Measurements from ENCODE around the gene SHMT2. TPM values are rescaled to one million over a fixed set of nuclear protein-coding genes. Genes with fewer than 3 reads are reported as not detected.
"Not testable (repeated sequence)": the region's sequence is repeated elsewhere in the genome, so short reads cannot be mapped to it uniquely, and the experiment has no call there.

Gene SHMT2
- total RNA-seq, 1 experiment from 2014 or later: 227 TPM

DNA sequence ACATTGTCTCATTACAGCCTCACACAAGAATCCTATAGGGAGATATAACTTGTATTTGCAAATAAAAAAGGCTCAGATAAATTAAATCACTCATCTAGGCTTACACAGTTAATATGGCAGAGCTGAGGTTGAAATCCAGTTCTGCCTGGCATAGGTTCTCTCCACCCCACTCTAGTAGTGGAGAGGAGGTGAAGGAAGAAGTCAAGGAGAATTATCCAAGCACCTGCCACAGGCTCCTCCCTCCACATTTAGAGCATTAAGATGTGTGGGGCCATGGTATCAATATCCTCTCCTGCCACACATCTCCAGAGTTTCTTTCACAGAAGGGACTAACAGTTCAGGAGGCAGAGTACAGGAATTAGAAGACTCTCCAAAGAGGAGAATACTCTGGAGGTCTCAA lies 44.0 kb downstream of the SHMT2 start:
- TF ChIP-seq EZH2 (IDR thresholded peaks at IDR 0.05; ENCODE audit: low read depth): no peak
- TF ChIP-seq, protein P1, sequence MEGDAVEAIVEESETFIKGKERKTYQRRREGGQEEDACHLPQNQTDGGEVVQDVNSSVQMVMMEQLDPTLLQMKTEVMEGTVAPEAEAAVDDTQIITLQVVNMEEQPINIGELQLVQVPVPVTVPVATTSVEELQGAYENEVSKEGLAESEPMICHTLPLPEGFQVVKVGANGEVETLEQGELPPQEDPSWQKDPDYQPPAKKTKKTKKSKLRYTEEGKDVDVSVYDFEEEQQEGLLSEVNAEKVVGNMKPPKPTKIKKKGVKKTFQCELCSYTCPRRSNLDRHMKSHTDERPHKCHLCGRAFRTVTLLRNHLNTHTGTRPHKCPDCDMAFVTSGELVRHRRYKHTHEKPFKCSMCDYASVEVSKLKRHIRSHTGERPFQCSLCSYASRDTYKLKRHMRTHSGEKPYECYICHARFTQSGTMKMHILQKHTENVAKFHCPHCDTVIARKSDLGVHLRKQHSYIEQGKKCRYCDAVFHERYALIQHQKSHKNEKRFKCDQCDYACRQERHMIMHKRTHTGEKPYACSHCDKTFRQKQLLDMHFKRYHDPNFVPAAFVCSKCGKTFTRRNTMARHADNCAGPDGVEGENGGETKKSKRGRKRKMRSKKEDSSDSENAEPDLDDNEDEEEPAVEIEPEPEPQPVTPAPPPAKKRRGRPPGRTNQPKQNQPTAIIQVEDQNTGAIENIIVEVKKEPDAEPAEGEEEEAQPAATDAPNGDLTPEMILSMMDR (conservative IDR thresholded peaks at IDR 0.05): no peak
- BruUV-seq (replicated peaks): no TSS peak
- ChIA-PET POLR2A (ENCODE audit: unreplicated experiment) (no interaction called here), CTCF (no interaction called here)
- Histone ChIP-seq H3K4me1 (replicated peaks; ENCODE audit: insufficient read depth) (no peaks in the 10 kb centered on the region), H3K36me3 (ENCODE audit: low read depth) (0 out of 2 replicates have a peak, but pooled peaks cover 6% of the 10 kb centered on the region), H3F3A (ENCODE audit: insufficient read depth, low read depth) (no peaks in the 10 kb centered on the region), H3K4me2 (no peak overlapping the region), H4K20me1 (ENCODE audit: insufficient read depth) (no peaks in the 10 kb centered on the region), H3K4me3 (no peak overlapping the region), H3K27ac (no peak overlapping the region), H3K79me2 (ENCODE audit: low read depth) (no peaks in the 10 kb centered on the region), H2AFZ (no peak overlapping the region), H3K9me3 (ENCODE audit: insufficient read depth, low read depth) (no peaks in the 10 kb centered on the region), H3K9me2 (ENCODE audit: insufficient read depth) (no peaks in the 10 kb centered on the region), H3K27me3 (ENCODE audit: insufficient read depth, low read depth) (no peaks in the 10 kb centered on the region)
- intact Hi-C loops (cut with micrococcal nuclease; ENCODE audit: unreplicated experiment): no loop called here
- no peak for DNase-seq

DNA sequence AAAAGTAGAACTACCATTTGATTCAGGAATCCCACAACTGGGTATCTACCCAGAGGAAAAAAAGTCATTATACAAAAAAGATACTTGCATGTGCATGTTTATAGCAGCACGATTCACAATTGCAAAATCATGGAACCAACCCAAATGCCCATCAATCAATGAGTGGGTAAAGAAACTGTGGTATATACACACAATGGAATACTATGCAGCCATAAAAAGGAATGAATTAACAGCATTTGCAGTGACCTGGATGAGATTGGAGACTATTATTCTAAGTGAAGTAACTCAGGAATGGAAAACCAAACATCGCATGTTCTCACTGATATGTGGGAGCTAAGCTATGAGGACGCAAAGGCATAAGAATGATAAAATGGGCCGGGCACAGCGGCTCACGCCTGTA lies 46.7 kb downstream of the SHMT2 start:
- CTCF ChIA-PET: interaction anchor here (0.5 to 1.5 kb wide), 5 partner anchors 148 to 317 kb away, joined by 3 to 5 read pairs (median 4); partner anchors contain the start of gene LRP1
- POLR2A ChIA-PET (ENCODE audit: unreplicated experiment); DNase-seq; H3K27me3 ChIP-seq (ENCODE audit: insufficient read depth, low read depth); H2AFZ ChIP-seq; H3K4me2 ChIP-seq; H3K9me3 ChIP-seq (ENCODE audit: insufficient read depth, low read depth); H4K20me1 ChIP-seq (ENCODE audit: insufficient read depth); H3K4me3 ChIP-seq; H3K9me2 ChIP-seq (ENCODE audit: insufficient read depth); H3K36me3 ChIP-seq (ENCODE audit: low read depth); H3K79me2 ChIP-seq (ENCODE audit: low read depth); H3F3A ChIP-seq (ENCODE audit: insufficient read depth, low read depth); intact Hi-C loops (cut with micrococcal nuclease; ENCODE audit: unreplicated experiment); H3K27ac ChIP-seq; BruUV-seq (replicated peaks): not testable (repeated sequence)
- H3K4me1 ChIP-seq (replicated peaks; ENCODE audit: insufficient read depth): peaks cover 14% of the 10 kb centered on the region

DNA sequence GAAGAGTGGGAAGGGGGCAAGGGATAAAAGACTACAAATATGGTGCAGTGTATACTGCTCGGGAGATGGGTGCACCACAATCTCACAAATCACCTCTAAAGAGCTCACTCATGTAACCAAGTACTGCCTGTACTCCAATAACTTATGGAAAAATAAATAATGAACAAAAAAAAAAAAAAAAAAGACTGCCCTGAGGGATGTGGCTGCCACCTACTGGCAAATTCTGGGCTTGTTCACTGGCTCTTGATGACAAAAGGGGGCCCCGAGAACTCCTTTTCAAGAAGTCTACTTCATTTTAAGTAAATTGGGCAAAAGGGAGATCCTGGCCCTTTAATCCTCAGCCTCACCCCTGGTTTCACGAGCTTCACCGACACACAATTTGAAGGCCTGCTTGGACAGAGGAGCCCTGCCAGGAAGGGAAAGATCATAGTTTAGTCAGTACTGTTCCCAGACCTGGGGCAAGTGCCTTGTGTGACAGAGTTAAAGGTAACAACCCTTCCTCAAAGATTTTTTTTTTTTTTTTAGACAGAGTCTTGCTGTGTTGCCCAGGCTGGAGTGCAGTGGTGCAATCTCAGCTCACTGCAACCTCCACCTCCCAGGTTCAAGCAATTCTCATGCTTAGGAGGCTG lies 47.5 kb downstream of the SHMT2 start:
- CTCF ChIA-PET: interaction anchor here (0.5 to 1.5 kb wide), 5 partner anchors 149 to 316 kb away, joined by 3 to 5 read pairs (median 4); partner anchors contain the start of gene LRP1
- Histone ChIP-seq H3K36me3 (ENCODE audit: low read depth) (peaks cover 9% of the 10 kb centered on the region; the same call in 1 of the 2 replicates), H3K4me3 (no peak overlapping the region), H3K27ac (no peak overlapping the region), H3K27me3 (ENCODE audit: insufficient read depth, low read depth) (no peaks in the 10 kb centered on the region), H2AFZ (no peak overlapping the region), H3K4me1 (replicated peaks; ENCODE audit: insufficient read depth) (peaks cover 14% of the 10 kb centered on the region), H3K79me2 (ENCODE audit: low read depth) (no peaks in the 10 kb centered on the region), H3K4me2 (no peak overlapping the region), H3F3A (ENCODE audit: insufficient read depth, low read depth) (peaks cover 5% of the 10 kb centered on the region), H3K9me2 (ENCODE audit: insufficient read depth) (no peaks in the 10 kb centered on the region), H4K20me1 (ENCODE audit: insufficient read depth) (no peaks in the 10 kb centered on the region), H3K9me3 (ENCODE audit: insufficient read depth, low read depth) (no peaks in the 10 kb centered on the region)
- POLR2A ChIA-PET (ENCODE audit: unreplicated experiment): no interaction called here
- intact Hi-C loops (cut with micrococcal nuclease; ENCODE audit: unreplicated experiment): no loop called here
- TF ChIP-seq, protein P1 (conservative IDR thresholded peaks at IDR 0.05): peak; percentile 61
- no peak for TF ChIP-seq EZH2 (IDR thresholded peaks at IDR 0.05; ENCODE audit: low read depth)
- DNase-seq: peak in 1 of 2 experiments; percentile 11
- no TSS peak for BruUV-seq (replicated peaks)

Data from PC-9 (cell line).